Stimulated activated CD8-positive, alpha-beta memory T cell treated with anti-CD3 and anti-CD28 coated beads, Interleukin-2, amount 100 ng/mL, for 1 hour (primary cell): ENCODE data around the gene EPHA1.

Experiments used
- DNase-seq, 2 donors: peaks; one replicate each; pipeline ENCODE4 v3.0.0-alpha.2; 2020; ENCODE audit warnings: low read depth in 2 of 2

EPHA1 gene

GRCh38 chr7:143408686-143409561 lies at the start of gene EPHA1:
EPHA1 (minus strand) TSS chr7:143408856; CDS start chr7:143408805, 51 bp downstream.
- no peak for DNase-seq

- no peak for DNase-seq
These were observed 49.6 kb upstream of the EPHA1 start for GRCh38 chr7:143458263-143458662.

GRCh38 chr7:143456992-143457793 lies 48.5 kb upstream of the EPHA1 start:
- DNase-seq = no peak

GRCh38 chr7:143455942-143456341 lies 47.3 kb upstream of the EPHA1 start:
- DNase-seq = no peak

GRCh38 chr7:143455491-143455890 lies 46.8 kb upstream of the EPHA1 start:
- no peak for DNase-seq

GRCh38 chr7:143454091-143454680 lies 45.5 kb upstream of the EPHA1 start:
- DNase-seq = no peak

- DNase-seq = no peak
These were observed 43.8 kb upstream of the EPHA1 start for GRCh38 chr7:143452495-143452894.

GRCh38 chr7:143451746-143452145 lies 43.1 kb upstream of the EPHA1 start:
- no peak for DNase-seq

- no peak for DNase-seq
These were observed 42.5 kb upstream of the EPHA1 start for GRCh38 chr7:143451122-143451521.

GRCh38 chr7:143449793-143450192 lies 41.1 kb upstream of the EPHA1 start:
- no peak for DNase-seq

- DNase-seq = no peak
These were observed 39.8 kb upstream of the EPHA1 start for GRCh38 chr7:143448429-143448828.

- no peak for DNase-seq
These were observed 38.8 kb upstream of the EPHA1 start for GRCh38 chr7:143447466-143447865.

GRCh38 chr7:143444785-143445184 lies 36.1 kb upstream of the EPHA1 start:
- DNase-seq = no peak

- no peak for DNase-seq
These were observed 35.6 kb upstream of the EPHA1 start for GRCh38 chr7:143444063-143444782.

- no peak for DNase-seq
These were observed 34.5 kb upstream of the EPHA1 start, which contains the start of gene TAS2R60 for GRCh38 chr7:143443153-143443552. TAS2R60 (plus strand) TSS chr7:143443453; CDS start chr7:143443453, 0 bp downstream.

- DNase-seq = no peak
These were observed 31.2 kb upstream of the EPHA1 start for GRCh38 chr7:143439866-143440265.

GRCh38 chr7:143437578-143437977 lies 28.9 kb upstream of the EPHA1 start:
- no peak for DNase-seq

GRCh38 chr7:143436325-143436946 lies 27.8 kb upstream of the EPHA1 start:
- no peak for DNase-seq

- DNase-seq = no peak
These were observed 26.6 kb upstream of the EPHA1 start for GRCh38 chr7:143435266-143435665.

GRCh38 chr7:143434660-143435059 lies 26.0 kb upstream of the EPHA1 start:
- DNase-seq = no peak

GRCh38 chr7:143433759-143434158 lies 25.1 kb upstream of the EPHA1 start:
- no peak for DNase-seq
